Measurements from ENCODE around the gene USP25. TPM values are rescaled to one million over a fixed set of nuclear protein-coding genes. Genes with fewer than 3 reads are reported as not detected.

USP25 gene
- total RNA-seq, 4 donors from 2014 or later, result 33.5 to 85.8 (median 53.2) TPM

GRCh38 chr21:15706696-15707095 lies 23.1 kb upstream of the USP25 start:
- H3K27me3 ChIP-seq, result no peaks in the 10 kb centered on the region
- H3K27ac ChIP-seq, result no peak overlapping the region
- no peaks in the 10 kb centered on the region for H3K36me3 ChIP-seq
- DNase-seq, result no peak
- no peak overlapping the region for H3K4me3 ChIP-seq
- H3K4me1 ChIP-seq, result no peaks in the 10 kb centered on the region
- H3K9me3 ChIP-seq, result no peaks in the 10 kb centered on the region
- no peak for TF ChIP-seq POLR2A (IDR thresholded peaks at IDR 0.05)
- no peak for TF ChIP-seq CTCF (IDR thresholded peaks at IDR 0.05)

- TF ChIP-seq POLR2A (IDR thresholded peaks at IDR 0.05) (no peak), CTCF (IDR thresholded peaks at IDR 0.05) (no peak)
- no peaks in the 10 kb centered on the region for H3K9me3 ChIP-seq
- no peak for DNase-seq
- no peaks in the 10 kb centered on the region for H3K4me1 ChIP-seq
- H3K27me3 ChIP-seq, result no peaks in the 10 kb centered on the region
- H3K4me3 ChIP-seq, result no peak overlapping the region
- H3K27ac ChIP-seq, result no peak overlapping the region
- H3K36me3 ChIP-seq, result no peaks in the 10 kb centered on the region
Measured at GRCh38 chr21:15713412-15713811, 16.4 kb upstream of the USP25 start.

GRCh38 chr21:15718711-15719110 lies 11.1 kb upstream of the USP25 start:
- no peak overlapping the region for H3K27ac ChIP-seq
- TF ChIP-seq POLR2A (IDR thresholded peaks at IDR 0.05), result no peak
- no peak for TF ChIP-seq CTCF (IDR thresholded peaks at IDR 0.05)
- no peaks in the 10 kb centered on the region for H3K36me3 ChIP-seq
- DNase-seq, result no peak
- H3K27me3 ChIP-seq, result no peaks in the 10 kb centered on the region
- no peaks in the 10 kb centered on the region for H3K9me3 ChIP-seq
- H3K4me1 ChIP-seq, result no peaks in the 10 kb centered on the region
- H3K4me3 ChIP-seq, result no peak overlapping the region

- no peak for TF ChIP-seq CTCF (IDR thresholded peaks at IDR 0.05)
- no peak for TF ChIP-seq POLR2A (IDR thresholded peaks at IDR 0.05)
- H3K4me1 ChIP-seq, result no peaks in the 10 kb centered on the region
- no peaks in the 10 kb centered on the region for H3K9me3 ChIP-seq
- H3K36me3 ChIP-seq, result no peaks in the 10 kb centered on the region
- no peaks in the 10 kb centered on the region for H3K27me3 ChIP-seq
- no peak overlapping the region for H3K4me3 ChIP-seq
- H3K27ac ChIP-seq, result no peak overlapping the region
- no peak for DNase-seq
Measured at GRCh38 chr21:15719976-15720375, 9.8 kb upstream of the USP25 start.

GRCh38 chr21:15722591-15723324 lies 7.0 kb upstream of the USP25 start:
- DNase-seq, result no peak
- H3K9me3 ChIP-seq, result no peaks in the 10 kb centered on the region
- no peaks in the 10 kb centered on the region for H3K36me3 ChIP-seq
- H3K27me3 ChIP-seq, result no peaks in the 10 kb centered on the region
- no peak overlapping the region for H3K4me3 ChIP-seq
- TF ChIP-seq POLR2A (IDR thresholded peaks at IDR 0.05) (no peak), CTCF (IDR thresholded peaks at IDR 0.05) (no peak)
- H3K4me1 ChIP-seq, result no peaks in the 10 kb centered on the region
- H3K27ac ChIP-seq, result no peak overlapping the region
